ENCODE measurements around the gene RANBP1. TPM values are rescaled to one million over a fixed set of nuclear protein-coding genes. Genes with fewer than 3 reads are reported as not detected.

RANBP1 gene
- total RNA-seq, 1 experiment from 2014 or later, result 443 TPM

DNA sequence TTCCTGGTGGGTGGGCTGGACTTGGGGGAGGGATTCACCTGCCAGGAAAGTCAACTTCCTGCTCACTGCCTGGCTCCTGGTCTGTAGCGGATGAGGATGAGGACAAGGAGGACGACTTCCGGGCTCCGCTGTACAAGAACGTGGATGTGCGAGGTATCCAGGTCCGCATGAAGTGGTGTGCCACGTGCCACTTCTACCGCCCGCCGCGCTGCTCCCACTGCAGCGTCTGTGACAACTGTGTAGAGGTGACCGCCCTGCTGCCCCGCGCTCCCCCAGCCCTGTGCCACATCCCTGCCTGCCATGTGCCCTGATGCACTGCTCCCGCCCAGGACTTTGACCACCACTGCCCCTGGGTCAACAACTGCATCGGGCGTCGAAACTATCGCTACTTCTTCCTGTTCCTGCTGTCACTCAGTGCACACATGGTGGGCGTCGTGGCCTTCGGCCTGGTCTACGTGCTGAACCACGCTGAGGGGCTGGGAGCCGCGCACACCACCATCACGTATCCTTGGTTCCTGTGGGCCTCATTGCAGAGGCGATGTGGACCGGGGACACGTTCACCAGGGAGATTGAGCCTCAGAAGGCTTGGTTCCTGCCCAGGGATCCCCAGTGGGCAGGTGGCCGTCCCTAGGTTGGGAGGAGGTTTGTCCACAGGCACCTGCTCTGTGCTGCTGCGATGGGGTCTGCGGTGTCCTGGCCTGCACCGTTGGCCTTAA, 23.6 kb downstream of the RANBP1 start:
- DNase-seq (ENCODE audit: low spot score), result no peak
- no peaks in the 10 kb centered on the region for H3K9me3 Mint-ChIP-seq
- no peaks in the 10 kb centered on the region for H3K36me3 Mint-ChIP-seq
- no peak for TF ChIP-seq CBFB (CRISPR knock-in tag; IDR thresholded peaks at IDR 0.05; ENCODE audit: low read depth)
- no peak for TF ChIP-seq ELF4 (CRISPR knock-in tag; IDR thresholded peaks at IDR 0.05; ENCODE audit: low read depth)
- TF ChIP-seq, protein P1, sequence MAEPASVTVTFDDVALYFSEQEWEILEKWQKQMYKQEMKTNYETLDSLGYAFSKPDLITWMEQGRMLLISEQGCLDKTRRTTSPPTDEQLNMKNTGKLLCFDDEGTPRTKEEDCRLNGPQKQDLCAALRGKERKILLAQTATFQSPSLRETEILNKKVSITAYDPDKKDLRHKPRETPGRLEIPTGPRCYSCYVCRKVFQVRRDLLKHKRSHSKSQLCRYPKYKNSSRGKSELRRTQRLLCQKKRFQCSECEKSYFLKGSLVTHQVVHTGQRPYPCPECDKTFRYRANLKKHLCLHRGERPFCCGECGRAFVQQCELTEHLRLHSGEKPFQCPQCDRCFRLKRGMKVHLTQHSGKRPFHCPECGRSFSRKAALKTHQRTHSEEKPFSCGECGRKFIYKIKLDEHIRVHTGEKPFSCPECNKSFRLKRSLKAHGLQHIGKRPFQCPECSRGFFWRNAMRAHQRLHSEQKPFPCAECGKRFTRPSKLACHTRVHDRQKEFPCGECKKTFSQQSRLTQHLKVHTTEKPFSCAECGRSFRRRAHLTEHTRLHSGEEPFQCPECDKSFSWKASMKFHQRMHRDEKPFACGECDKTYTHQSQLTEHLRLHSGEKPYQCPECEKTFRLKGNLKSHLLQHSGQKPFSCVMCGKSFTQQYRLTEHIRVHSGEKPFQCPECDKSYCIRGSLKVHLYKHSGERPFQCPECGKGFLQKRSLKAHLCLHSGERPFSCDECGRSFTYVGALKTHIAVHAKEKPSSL (CRISPR knock-in tag; conservative IDR thresholded peaks at IDR 0.05), result no peak
- no peak for TF ChIP-seq ZNF317 (CRISPR knock-in tag; IDR thresholded peaks at IDR 0.05; ENCODE audit: borderline replicate concordance, low read depth)
- TF ChIP-seq NFE2L1 (CRISPR knock-in tag; IDR thresholded peaks at IDR 0.05), result no peak
- TF ChIP-seq ZBTB21 (CRISPR knock-in tag; IDR thresholded peaks at IDR 0.05; ENCODE audit: borderline replicate concordance), result no peak
- TF ChIP-seq, protein P2, sequence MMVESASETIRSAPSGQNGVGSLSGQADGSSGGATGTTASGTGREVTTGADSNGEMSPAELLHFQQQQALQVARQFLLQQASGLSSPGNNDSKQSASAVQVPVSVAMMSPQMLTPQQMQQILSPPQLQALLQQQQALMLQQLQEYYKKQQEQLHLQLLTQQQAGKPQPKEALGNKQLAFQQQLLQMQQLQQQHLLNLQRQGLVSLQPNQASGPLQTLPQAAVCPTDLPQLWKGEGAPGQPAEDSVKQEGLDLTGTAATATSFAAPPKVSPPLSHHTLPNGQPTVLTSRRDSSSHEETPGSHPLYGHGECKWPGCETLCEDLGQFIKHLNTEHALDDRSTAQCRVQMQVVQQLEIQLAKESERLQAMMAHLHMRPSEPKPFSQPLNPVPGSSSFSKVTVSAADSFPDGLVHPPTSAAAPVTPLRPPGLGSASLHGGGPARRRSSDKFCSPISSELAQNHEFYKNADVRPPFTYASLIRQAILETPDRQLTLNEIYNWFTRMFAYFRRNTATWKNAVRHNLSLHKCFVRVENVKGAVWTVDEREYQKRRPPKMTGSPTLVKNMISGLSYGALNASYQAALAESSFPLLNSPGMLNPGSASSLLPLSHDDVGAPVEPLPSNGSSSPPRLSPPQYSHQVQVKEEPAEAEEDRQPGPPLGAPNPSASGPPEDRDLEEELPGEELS (CRISPR knock-in tag; IDR thresholded peaks at IDR 0.05), result no peak
- H3K27ac Mint-ChIP-seq, result peak overlapping the region; percentile 19; the same call in 1 of the 2 replicates
- H3K27me3 Mint-ChIP-seq (ENCODE audit: low read depth), result no peaks in the 10 kb centered on the region
- no peak for ATAC-seq
- H3K4me3 Mint-ChIP-seq, result no peak overlapping the region
- ChIA-PET POLR2A (interaction anchor here (0.6 kb wide), 1 partner anchor 22 kb away, joined by 3 read pairs; the partner anchor contains the start of gene TRMT2A), CTCF (interaction anchor here (0.7 kb wide), 1 partner anchor 18 kb away, joined by 3 read pairs; no protein-coding TSS in a partner anchor)
- H3K4me1 Mint-ChIP-seq, result no peaks in the 10 kb centered on the region

DNA sequence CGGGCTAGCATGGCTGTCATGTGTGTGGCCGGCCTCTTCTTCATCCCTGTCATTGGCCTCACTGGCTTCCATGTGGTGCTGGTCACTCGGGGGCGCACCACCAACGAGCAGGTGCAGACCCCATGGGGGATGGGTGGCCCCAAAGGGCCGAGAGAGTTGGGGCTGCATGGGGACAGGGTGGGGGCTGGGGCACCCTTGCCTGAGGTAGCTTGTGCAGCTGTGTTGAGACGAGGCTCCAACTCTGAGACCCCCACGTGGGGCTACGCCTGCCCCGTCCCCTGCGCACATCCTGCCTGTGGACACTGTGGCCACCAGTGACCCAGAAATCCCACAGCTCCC, 24.2 kb downstream of the RANBP1 start:
- DNase-seq (ENCODE audit: low spot score) (no peak), ATAC-seq (no peak)
- Mint-ChIP-seq H3K4me3 (no peak overlapping the region), H3K4me1 (no peaks in the 10 kb centered on the region), H3K9me3 (no peaks in the 10 kb centered on the region), H3K36me3 (no peaks in the 10 kb centered on the region), H3K27ac (no peak overlapping the region), H3K27me3 (ENCODE audit: low read depth) (no peaks in the 10 kb centered on the region)
- no peak for TF ChIP-seq NR3C1 (CRISPR knock-in tag; conservative IDR thresholded peaks at IDR 0.05; ENCODE audit: low read depth)
- no peak for TF ChIP-seq ZNF396 (CRISPR knock-in tag; IDR thresholded peaks at IDR 0.05; ENCODE audit: borderline replicate concordance)
- TF ChIP-seq KAT7 (CRISPR knock-in tag; IDR thresholded peaks at IDR 0.05; ENCODE audit: borderline replicate concordance), result no peak
- no peak for TF ChIP-seq GABPB1 (CRISPR knock-in tag; IDR thresholded peaks at IDR 0.05)
- no peak for TF ChIP-seq CREB1 (CRISPR knock-in tag; IDR thresholded peaks at IDR 0.05)
- POLR2A ChIA-PET, result interaction anchor here (0.6 kb wide), 1 partner anchor 23 kb away, joined by 3 read pairs; the partner anchor contains the start of gene TRMT2A
- CTCF ChIA-PET, result no interaction called here

- no peaks in the 10 kb centered on the region for H3K36me3 Mint-ChIP-seq
- TF ChIP-seq ZNF416 (CRISPR knock-in tag; IDR thresholded peaks at IDR 0.05) (no peak), TCF7 (CRISPR knock-in tag; IDR thresholded peaks at IDR 0.05; ENCODE audit: low read depth) (no peak), NR2C2 (CRISPR knock-in tag; IDR thresholded peaks at IDR 0.05) (no peak), ZNF138 (CRISPR knock-in tag; conservative IDR thresholded peaks at IDR 0.05) (no peak), CTCF (IDR thresholded peaks at IDR 0.05) (no peak), GTF2I (CRISPR knock-in tag; conservative IDR thresholded peaks at IDR 0.05) (no peak), ATF1 (CRISPR knock-in tag; IDR thresholded peaks at IDR 0.05) (no peak), CBFB (CRISPR knock-in tag; IDR thresholded peaks at IDR 0.05; ENCODE audit: low read depth) (no peak), FOXP1 (CRISPR knock-in tag; IDR thresholded peaks at IDR 0.05; ENCODE audit: borderline replicate concordance) (no peak), FOXJ3 (CRISPR knock-in tag; IDR thresholded peaks at IDR 0.05; ENCODE audit: borderline replicate concordance) (no peak), JAZF1 (CRISPR knock-in tag; IDR thresholded peaks at IDR 0.05) (no peak), SMAD4 (CRISPR knock-in tag; IDR thresholded peaks at IDR 0.05) (no peak)
- TF ChIP-seq, protein P3, sequence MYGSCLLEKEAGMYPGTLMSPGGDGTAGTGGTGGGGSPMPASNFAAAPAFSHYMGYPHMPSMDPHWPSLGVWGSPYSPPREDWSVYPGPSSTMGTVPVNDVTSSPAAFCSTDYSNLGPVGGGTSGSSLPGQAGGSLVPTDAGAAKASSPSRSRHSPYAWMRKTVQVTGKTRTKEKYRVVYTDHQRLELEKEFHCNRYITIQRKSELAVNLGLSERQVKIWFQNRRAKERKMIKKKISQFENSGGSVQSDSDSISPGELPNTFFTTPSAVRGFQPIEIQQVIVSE (CRISPR knock-in tag; IDR thresholded peaks at IDR 0.05; ENCODE audit: borderline replicate concordance), result no peak
- TF ChIP-seq, protein P4, sequence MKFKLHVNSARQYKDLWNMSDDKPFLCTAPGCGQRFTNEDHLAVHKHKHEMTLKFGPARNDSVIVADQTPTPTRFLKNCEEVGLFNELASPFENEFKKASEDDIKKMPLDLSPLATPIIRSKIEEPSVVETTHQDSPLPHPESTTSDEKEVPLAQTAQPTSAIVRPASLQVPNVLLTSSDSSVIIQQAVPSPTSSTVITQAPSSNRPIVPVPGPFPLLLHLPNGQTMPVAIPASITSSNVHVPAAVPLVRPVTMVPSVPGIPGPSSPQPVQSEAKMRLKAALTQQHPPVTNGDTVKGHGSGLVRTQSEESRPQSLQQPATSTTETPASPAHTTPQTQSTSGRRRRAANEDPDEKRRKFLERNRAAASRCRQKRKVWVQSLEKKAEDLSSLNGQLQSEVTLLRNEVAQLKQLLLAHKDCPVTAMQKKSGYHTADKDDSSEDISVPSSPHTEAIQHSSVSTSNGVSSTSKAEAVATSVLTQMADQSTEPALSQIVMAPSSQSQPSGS (CRISPR knock-in tag; IDR thresholded peaks at IDR 0.05; ENCODE audit: borderline replicate concordance, low read depth), result no peak
- H3K9me3 Mint-ChIP-seq, result no peaks in the 10 kb centered on the region
- no peak overlapping the region for H3K4me3 Mint-ChIP-seq
- no peaks in the 10 kb centered on the region for H3K27me3 Mint-ChIP-seq (ENCODE audit: low read depth)
- H3K4me1 Mint-ChIP-seq, result no peaks in the 10 kb centered on the region
- CTCF ChIA-PET, result no interaction called here
- POLR2A ChIA-PET, result no interaction called here
- no peak for DNase-seq (ENCODE audit: low spot score)
- no peak overlapping the region for H3K27ac Mint-ChIP-seq
- ATAC-seq, result no peak
Observed at GRCh38 chr22:20140521-20140964, 24.6 kb downstream of the RANBP1 start.
